Measurements from ENCODE around the gene TRIM28. TPM values are rescaled to one million over a fixed set of nuclear protein-coding genes. Genes with fewer than 3 reads are reported as not detected.

Gene TRIM28
- total and polyA plus RNA-seq, 2 donors (not counting 3 experiments of a cell fraction or from before 2014, with no cell fraction given), result 429 to 521 TPM

DNA sequence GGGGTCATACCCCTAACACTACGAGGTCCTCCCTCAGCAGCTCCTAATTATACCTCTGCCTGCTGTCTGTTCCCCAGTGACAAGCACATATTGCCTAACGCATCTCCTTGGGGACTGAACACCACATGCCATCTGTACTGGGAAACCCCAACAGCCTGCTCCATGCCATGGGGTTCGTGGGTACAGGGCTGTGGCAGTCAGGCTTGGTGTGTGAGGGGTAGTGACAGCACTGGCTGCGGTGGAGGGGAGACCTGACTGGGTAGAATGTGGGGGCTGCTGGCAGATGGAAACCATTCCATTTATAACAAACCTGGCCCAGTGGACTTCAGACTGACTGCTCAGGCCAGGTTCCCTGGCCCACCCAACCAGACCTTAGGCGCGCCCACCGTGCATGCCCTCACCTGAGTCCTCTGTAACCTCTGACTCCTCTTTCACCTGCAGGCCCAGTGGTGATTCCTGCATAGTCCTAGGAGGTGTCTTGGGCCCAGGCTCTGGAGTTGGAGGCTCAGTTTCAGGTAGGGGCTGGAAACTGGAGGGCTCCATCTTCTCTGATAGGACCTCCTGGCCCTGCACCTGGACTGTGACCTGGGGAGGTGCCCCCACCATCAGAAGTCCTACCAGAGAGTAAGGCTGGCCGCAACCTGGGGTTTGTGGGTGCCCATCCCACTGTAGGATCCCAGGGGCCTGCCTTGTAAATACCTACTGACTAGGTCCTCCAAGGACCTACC is 26.2 kb downstream of the TRIM28 start:
- dilution Hi-C loops (cut with MboI; ENCODE audit: extremely low pct_ligation_motif_present, low sequenced_read_pairs), result no loop called here
- Histone ChIP-seq H3K4me1 (ENCODE audit: control insufficient read depth, extremely low read depth, insufficient read depth, low read length) (peaks cover 16% of the 10 kb centered on the region), H3K9ac (replicated peaks; ENCODE audit: extremely low read depth, insufficient read depth, low read length) (no peak overlapping the region), H4K20me1 (replicated peaks; ENCODE audit: control insufficient read depth, extremely low read depth, insufficient read depth, low read length) (no peaks in the 10 kb centered on the region), H3K27me3 (ENCODE audit: control insufficient read depth in 2 of 2, insufficient read depth in 2 of 2, low read length in 2 of 2) (no peaks in the 10 kb centered on the region), H3K36me3 (ENCODE audit: control insufficient read depth in 2 of 2, extremely low read depth in 1 of 2, insufficient read depth in 2 of 2, low read length in 2 of 2) (peaks cover 0 to 9% of the 10 kb centered on the region in 2 experiments), H3K27ac (ENCODE audit: insufficient read depth, low read depth, low read length) (no peak overlapping the region), H2AFZ (ENCODE audit: low read depth, low read length) (no peak overlapping the region), H3K9me1 (replicated peaks; ENCODE audit: control insufficient read depth, extremely low read depth, insufficient read depth, low read length) (no peaks in the 10 kb centered on the region), H3K4me3 (replicated peaks in 1 of 3; ENCODE audit: insufficient read depth in 1 of 3, low read depth in 1 of 3, low read length in 3 of 3) (no peak overlapping the region), H3K9me3 (replicated peaks; ENCODE audit: control insufficient read depth, insufficient read depth, low read length) (no peaks in the 10 kb centered on the region), H3K79me2 (ENCODE audit: control insufficient read depth, insufficient read depth, low read length) (no peaks in the 10 kb centered on the region), H3K4me2 (ENCODE audit: insufficient read depth, low read length) (no peak overlapping the region)
- ChIA-PET CTCF (no interaction called here), POLR2A (no interaction called here)
- TF ChIP-seq EZH2 (IDR thresholded peaks at IDR 0.05; ENCODE audit: borderline replicate concordance, low read depth, low read length, severe bottlenecking) (no peak), GATA2 (IDR thresholded peaks at IDR 0.05; ENCODE audit: insufficient read depth, insufficient read length, low read depth, low read length) (no peak), POLR2A (IDR thresholded peaks at IDR 0.05; ENCODE audit: low read depth, low read length) (no peak), MYC (IDR thresholded peaks at IDR 0.05; ENCODE audit: low read depth, low read length) (no peak)
- TF ChIP-seq, protein P1, sequence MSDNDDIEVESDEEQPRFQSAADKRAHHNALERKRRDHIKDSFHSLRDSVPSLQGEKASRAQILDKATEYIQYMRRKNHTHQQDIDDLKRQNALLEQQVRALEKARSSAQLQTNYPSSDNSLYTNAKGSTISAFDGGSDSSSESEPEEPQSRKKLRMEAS (IDR thresholded peaks at IDR 0.05; ENCODE audit: insufficient read depth, insufficient read length), result no peak
- no peak for FAIRE-seq
- DNase-seq (ENCODE audit: low read depth, low spot score), result no peak
- BruUV-seq (replicated peaks), result no TSS peak
- intact Hi-C loops (cut with micrococcal nuclease), result no loop called here

DNA sequence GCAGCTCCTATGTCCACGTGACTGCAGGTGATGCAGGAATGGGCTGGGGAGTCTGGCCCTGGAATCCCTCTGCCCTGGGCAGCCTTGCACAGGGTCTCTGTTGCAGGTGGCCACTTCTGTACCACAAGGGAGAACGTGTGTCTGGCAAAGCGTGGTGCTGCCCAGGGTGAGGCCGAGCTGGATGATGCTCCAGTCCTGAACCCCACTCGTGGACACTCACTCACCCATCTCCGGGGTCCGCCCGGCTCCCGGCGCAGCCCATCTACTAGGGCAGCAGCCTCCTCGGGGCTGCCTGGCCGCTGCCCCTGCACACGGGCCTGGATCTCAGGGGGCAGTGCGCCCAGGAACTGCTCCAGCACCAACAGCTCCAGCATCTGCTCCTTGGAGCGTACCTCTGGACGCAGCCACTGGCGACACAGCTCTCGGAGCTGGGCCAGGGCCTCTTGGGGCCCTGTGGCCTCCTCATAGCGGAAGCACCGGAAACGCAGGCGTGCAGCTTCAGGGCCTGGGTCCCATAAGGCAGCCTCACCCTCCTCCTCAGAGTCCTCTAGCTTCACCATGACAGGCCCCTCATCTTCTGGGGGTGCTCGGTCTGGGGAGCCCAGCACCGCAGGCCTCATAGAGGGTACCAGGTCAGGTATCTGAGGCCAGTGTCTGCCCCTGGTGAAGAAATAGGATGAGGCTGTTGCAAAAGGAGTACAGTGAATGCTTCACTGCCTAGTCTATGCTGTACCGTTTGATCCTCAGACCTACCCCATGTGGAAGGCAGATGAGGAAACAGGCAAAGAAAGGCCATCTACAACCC is 27.1 kb downstream of the TRIM28 start:
- DNase-seq (ENCODE audit: low read depth, low spot score), result no peak
- Histone ChIP-seq H3K27ac (ENCODE audit: insufficient read depth, low read depth, low read length) (no peak overlapping the region), H3K9me1 (replicated peaks; ENCODE audit: control insufficient read depth, extremely low read depth, insufficient read depth, low read length) (no peaks in the 10 kb centered on the region), H3K9me3 (replicated peaks; ENCODE audit: control insufficient read depth, insufficient read depth, low read length) (no peaks in the 10 kb centered on the region), H2AFZ (ENCODE audit: low read depth, low read length) (no peak overlapping the region), H3K36me3 (ENCODE audit: control insufficient read depth in 2 of 2, extremely low read depth in 1 of 2, insufficient read depth in 2 of 2, low read length in 2 of 2) (peaks cover 0 to 9% of the 10 kb centered on the region in 2 experiments), H3K9ac (replicated peaks; ENCODE audit: extremely low read depth, insufficient read depth, low read length) (no peak overlapping the region), H4K20me1 (replicated peaks; ENCODE audit: control insufficient read depth, extremely low read depth, insufficient read depth, low read length) (no peaks in the 10 kb centered on the region), H3K4me3 (replicated peaks in 1 of 3; ENCODE audit: insufficient read depth in 1 of 3, low read depth in 1 of 3, low read length in 3 of 3) (no peak overlapping the region), H3K4me2 (ENCODE audit: insufficient read depth, low read length) (no peak overlapping the region), H3K27me3 (ENCODE audit: control insufficient read depth in 2 of 2, insufficient read depth in 2 of 2, low read length in 2 of 2) (no peaks in the 10 kb centered on the region), H3K79me2 (ENCODE audit: control insufficient read depth, insufficient read depth, low read length) (peaks cover 2% of the 10 kb centered on the region), H3K4me1 (ENCODE audit: control insufficient read depth, extremely low read depth, insufficient read depth, low read length) (peaks cover 16% of the 10 kb centered on the region)
- dilution Hi-C loops (cut with MboI; ENCODE audit: extremely low pct_ligation_motif_present, low sequenced_read_pairs), result no loop called here
- TF ChIP-seq POLR2A (IDR thresholded peaks at IDR 0.05; ENCODE audit: low read depth, low read length), result no peak
- TF ChIP-seq, protein P1 (IDR thresholded peaks at IDR 0.05; ENCODE audit: insufficient read depth, insufficient read length), result no peak
- no peak for TF ChIP-seq JUN (IDR thresholded peaks at IDR 0.05; ENCODE audit: borderline replicate concordance, insufficient read depth, insufficient read length, low read depth)
- TF ChIP-seq, protein P2, sequence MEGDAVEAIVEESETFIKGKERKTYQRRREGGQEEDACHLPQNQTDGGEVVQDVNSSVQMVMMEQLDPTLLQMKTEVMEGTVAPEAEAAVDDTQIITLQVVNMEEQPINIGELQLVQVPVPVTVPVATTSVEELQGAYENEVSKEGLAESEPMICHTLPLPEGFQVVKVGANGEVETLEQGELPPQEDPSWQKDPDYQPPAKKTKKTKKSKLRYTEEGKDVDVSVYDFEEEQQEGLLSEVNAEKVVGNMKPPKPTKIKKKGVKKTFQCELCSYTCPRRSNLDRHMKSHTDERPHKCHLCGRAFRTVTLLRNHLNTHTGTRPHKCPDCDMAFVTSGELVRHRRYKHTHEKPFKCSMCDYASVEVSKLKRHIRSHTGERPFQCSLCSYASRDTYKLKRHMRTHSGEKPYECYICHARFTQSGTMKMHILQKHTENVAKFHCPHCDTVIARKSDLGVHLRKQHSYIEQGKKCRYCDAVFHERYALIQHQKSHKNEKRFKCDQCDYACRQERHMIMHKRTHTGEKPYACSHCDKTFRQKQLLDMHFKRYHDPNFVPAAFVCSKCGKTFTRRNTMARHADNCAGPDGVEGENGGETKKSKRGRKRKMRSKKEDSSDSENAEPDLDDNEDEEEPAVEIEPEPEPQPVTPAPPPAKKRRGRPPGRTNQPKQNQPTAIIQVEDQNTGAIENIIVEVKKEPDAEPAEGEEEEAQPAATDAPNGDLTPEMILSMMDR (IDR thresholded peaks at IDR 0.05; ENCODE audit: extremely low read depth in 1 of 2, insufficient read depth in 1 of 2, low read depth in 1 of 2, low read length in 2 of 2), result no peak
- no peak for TF ChIP-seq EZH2 (IDR thresholded peaks at IDR 0.05; ENCODE audit: borderline replicate concordance, low read depth, low read length, severe bottlenecking)
- TF ChIP-seq FOS (IDR thresholded peaks at IDR 0.05; ENCODE audit: borderline replicate concordance, insufficient read depth, low read length), result no peak
- TF ChIP-seq GATA2 (IDR thresholded peaks at IDR 0.05; ENCODE audit: insufficient read depth, insufficient read length, low read depth, low read length), result no peak
- TF ChIP-seq MYC (IDR thresholded peaks at IDR 0.05; ENCODE audit: low read depth, low read length), result no peak
- FAIRE-seq, result no peak
- CTCF ChIA-PET, result interaction anchor here (1.5 kb wide), 1 partner anchor 17 kb away, joined by 3 read pairs; no protein-coding TSS in a partner anchor
- BruUV-seq (replicated peaks), result no TSS peak
- POLR2A ChIA-PET, result no interaction called here
- intact Hi-C loops (cut with micrococcal nuclease), result no loop called here
